COLO668 (cell line): ENCODE measurements around the gene AUTS2.

Source experiments
- DNase-seq: peaks from one replicate; lab custom pipeline; 2025; ENCODE audit not compliant: unreplicated experiment; lab: John Stamatoyannopoulos, UW

AUTS2 gene

GRCh38 chr7:69654849-69655707 lies 56.8 kb downstream of the AUTS2 start:
- peak; percentile 34 for DNase-seq

- DNase-seq = no peak
Observed at GRCh38 chr7:69656077-69656476, 57.8 kb downstream of the AUTS2 start.

GRCh38 chr7:69656890-69657289 lies 58.6 kb downstream of the AUTS2 start:
- no peak for DNase-seq

- no peak for DNase-seq
Observed at GRCh38 chr7:69657331-69657730, 59.1 kb downstream of the AUTS2 start.

GRCh38 chr7:69657985-69658384 lies 59.7 kb downstream of the AUTS2 start:
- no peak for DNase-seq

GRCh38 chr7:69659983-69660382 lies 61.7 kb downstream of the AUTS2 start:
- no peak for DNase-seq

- DNase-seq = no peak
Observed at GRCh38 chr7:69661342-69661741, 63.1 kb downstream of the AUTS2 start.

GRCh38 chr7:69663911-69664832 lies 65.9 kb downstream of the AUTS2 start:
- DNase-seq = no peak

- no peak for DNase-seq
Observed at GRCh38 chr7:69665369-69665768, 67.1 kb downstream of the AUTS2 start.

GRCh38 chr7:69668339-69668870 lies 70.1 kb downstream of the AUTS2 start:
- no peak for DNase-seq

- DNase-seq = no peak
Observed at GRCh38 chr7:69670701-69671100, 72.4 kb downstream of the AUTS2 start.

- DNase-seq = no peak
Observed at GRCh38 chr7:69673074-69673473, 74.8 kb downstream of the AUTS2 start.

- DNase-seq = no peak
Observed at GRCh38 chr7:69674701-69675182, 76.5 kb downstream of the AUTS2 start.

- no peak for DNase-seq
Observed at GRCh38 chr7:69676247-69676646, 78.0 kb downstream of the AUTS2 start.

GRCh38 chr7:69677054-69677852 lies 79.0 kb downstream of the AUTS2 start:
- no peak for DNase-seq

- DNase-seq = no peak
Observed at GRCh38 chr7:69677881-69678493, 79.7 kb downstream of the AUTS2 start.

GRCh38 chr7:69678494-69679187 lies 80.4 kb downstream of the AUTS2 start:
- DNase-seq = no peak

- DNase-seq = no peak
Observed at GRCh38 chr7:69681181-69681580, 82.9 kb downstream of the AUTS2 start.

GRCh38 chr7:69682518-69682917 lies 84.2 kb downstream of the AUTS2 start:
- DNase-seq = no peak

GRCh38 chr7:69683002-69683401 lies 84.7 kb downstream of the AUTS2 start:
- peak; percentile 5 for DNase-seq
